Naive thymus-derived CD4-positive, alpha-beta T cell (primary cell): ENCODE data around the gene HAO2. TPM values are rescaled to one million over a fixed set of nuclear protein-coding genes. Genes with fewer than 3 reads are reported as not detected.

Experiments used
- ATAC-seq: fragments of 150-1000 bp; cut with Tn5 transposase; 2 replicates; pipeline ENCODE4 v1.10.0; 2021; ENCODE audit warnings: mild to moderate bottlenecking, moderate library complexity
- CTCF ChIA-PET: fragments of 350-600 bp; sonication (Branson Sonifier 250); formaldehyde crosslinking; loops from one replicate; lab custom pipeline; 2021; ENCODE audit warnings: antibody characterized with exemption; lab: Charles Lee
- POLR2A ChIA-PET: fragments of 350-600 bp; sonication (Branson Sonifier 250); formaldehyde crosslinking; loops from one replicate; lab custom pipeline; 2021; ENCODE audit warnings: antibody characterized with exemption, inconsistent platforms; lab: Charles Lee
- DNase-seq, 9 donors: peaks; one replicate each; pipeline versions ENCODE4 v3.0.0 to v3.0.0-alpha.2; 2020 to 2022; ENCODE audit warnings: mixed read lengths in 1 of 9
- H3K27ac ChIP-seq: one replicate; pipeline ENCODE4 v1.7.0; 2013; ENCODE audit warnings: mild to moderate bottlenecking, low read depth, low read length, moderate library complexity
- H3K27me3 ChIP-seq, 2 donors: one replicate each; pipeline ENCODE4 v1.7.0; 2013; ENCODE audit warnings: low read length in 2 of 2, mild to moderate bottlenecking in 2 of 2, moderate library complexity in 2 of 2; ENCODE audit not compliant: control insufficient read depth in 2 of 2, insufficient read depth in 2 of 2
- H3K36me3 ChIP-seq, 3 experiments: 1 replicate in 2 of 3; 2 replicates in 1 of 3; pipeline ENCODE4 v1.7.0; 2013; ENCODE audit warnings: low read length in 3 of 3, mild to moderate bottlenecking in 3 of 3, moderate library complexity in 1 of 3; ENCODE audit not compliant: insufficient read depth in 3 of 3, control insufficient read depth in 2 of 3
- H3K4me1 ChIP-seq, 2 donors: one replicate each; pipeline ENCODE4 v1.7.0; 2013; ENCODE audit warnings: low read length in 2 of 2, mild to moderate bottlenecking in 2 of 2, moderate library complexity in 1 of 2; ENCODE audit not compliant: control insufficient read depth in 2 of 2, insufficient read depth in 2 of 2
- H3K4me3 ChIP-seq: 2 replicates; pipeline ENCODE4 v1.7.0; 2013; ENCODE audit warnings: mild to moderate bottlenecking, low read length
- H3K9me3 ChIP-seq, 3 experiments: 1 replicate in 2 of 3; 2 replicates in 1 of 3; pipeline ENCODE4 v1.7.0; 2013; ENCODE audit warnings: low read length in 3 of 3; ENCODE audit not compliant: control insufficient read depth in 2 of 3
- H3K27ac Mint-ChIP-seq, 9 donors: one replicate each; pipeline ENCODE4 v1.8.0; 2020 to 2022; ENCODE audit warnings: mixed read lengths in 9 of 9, mild to moderate bottlenecking in 8 of 9, moderate library complexity in 5 of 9, inconsistent platforms in 2 of 9
- H3K27me3 Mint-ChIP-seq, 5 donors: one replicate each; pipeline ENCODE4 v1.8.0; 2021 to 2022; ENCODE audit warnings: mixed read lengths in 5 of 5, mild to moderate bottlenecking in 1 of 5
- H3K36me3 Mint-ChIP-seq, 5 donors: one replicate each; pipeline ENCODE4 v1.8.0; 2020 to 2022; ENCODE audit warnings: mixed read lengths in 5 of 5, mild to moderate bottlenecking in 3 of 5, inconsistent platforms in 1 of 5
- H3K4me1 Mint-ChIP-seq, 7 donors: one replicate each; pipeline ENCODE4 v1.8.0; 2020 to 2022; ENCODE audit warnings: mixed read lengths in 7 of 7, mild to moderate bottlenecking in 3 of 7, inconsistent platforms in 1 of 7
- H3K4me3 Mint-ChIP-seq, 10 donors: one replicate each; pipeline ENCODE4 v1.8.0; 2020 to 2022; ENCODE audit warnings: mild to moderate bottlenecking in 10 of 10, mixed read lengths in 10 of 10, moderate library complexity in 6 of 10, inconsistent platforms in 2 of 10
- H3K9me3 Mint-ChIP-seq, 11 donors: one replicate each; pipeline ENCODE4 v1.8.0; 2020 to 2022; ENCODE audit warnings: mixed read lengths in 11 of 11, mild to moderate bottlenecking in 4 of 11, inconsistent platforms in 1 of 11, moderate library complexity in 1 of 11
- intact Hi-C, 2 donors: fragments of 100-400 bp; cut with micrococcal nuclease; formaldehyde crosslinking; loops; one replicate each; pipeline ENCODE4 v1.15.1; 2023
- polyA plus RNA-seq, 2 donors: library from polyadenylated mRNA; unstranded; fragments of 300-500 nt; fragmentation: Illumina TruSeq; gene quantifications; one replicate each; pipeline ENCODE4 v1.2.3, GENCODE V29; 2021
- total RNA-seq, 6 experiments: library from RNA in 5 of 6; stranded (reverse) in 5 of 6; gene quantifications; 1 replicate in 5 of 6; 2 replicates in 1 of 6; pipeline ENCODE4 v1.2.3 and lab custom pipeline; 2021 to 2026

HAO2 gene
- total and polyA plus RNA-seq, 7 experiments from 2014 or later = not detected

GRCh38 chr1:119358636-119359035 lies 9.9 kb upstream of the HAO2 start:
- H3K36me3 Mint-ChIP-seq = peaks cover 0 to 8% (median 0%) of the 10 kb centered on the region in 5 donors
- Histone ChIP-seq H3K4me1 (no peaks in the 10 kb centered on the region), H3K27me3 (no peaks in the 10 kb centered on the region), H3K9me3 (no peaks in the 10 kb centered on the region), H3K36me3 (no peaks in the 10 kb centered on the region), H3K4me3 (no peak overlapping the region), H3K27ac (no peak overlapping the region)
- H3K9me3 Mint-ChIP-seq = peaks cover 0 to 15% (median 2%) of the 10 kb centered on the region in 11 donors
- H3K4me1 Mint-ChIP-seq = peaks cover 0 to 7% (median 0%) of the 10 kb centered on the region in 7 donors
- ChIA-PET CTCF (no interaction called here), POLR2A (no interaction called here)
- intact Hi-C loops = no loop called here
- no peak overlapping the region for H3K4me3 Mint-ChIP-seq
- no peak overlapping the region for H3K27ac Mint-ChIP-seq
- peaks cover 15 to 41% (median 33%) of the 10 kb centered on the region in 5 donors for H3K27me3 Mint-ChIP-seq
- ATAC-seq = no peak
- no peak for DNase-seq

- ATAC-seq = no peak
- H3K9me3 Mint-ChIP-seq = peaks cover 0 to 15% (median 2%) of the 10 kb centered on the region in 11 donors
- H3K27me3 Mint-ChIP-seq = peaks cover 17 to 46% (median 32%) of the 10 kb centered on the region in 5 donors
- H3K36me3 Mint-ChIP-seq = peaks cover 0 to 8% (median 0%) of the 10 kb centered on the region in 5 donors
- no peak overlapping the region for H3K4me3 Mint-ChIP-seq
- H3K27me3 ChIP-seq = no peaks in the 10 kb centered on the region
- no peaks in the 10 kb centered on the region for H3K4me1 ChIP-seq
- CTCF ChIA-PET = no interaction called here
- no peak for DNase-seq
- POLR2A ChIA-PET = no interaction called here
- no peaks in the 10 kb centered on the region for H3K4me1 Mint-ChIP-seq
- H3K36me3 ChIP-seq = no peaks in the 10 kb centered on the region
- no peak overlapping the region for H3K27ac ChIP-seq
- intact Hi-C loops = no loop called here
- no peaks in the 10 kb centered on the region for H3K9me3 ChIP-seq
- no peak overlapping the region for H3K27ac Mint-ChIP-seq
- H3K4me3 ChIP-seq = no peak overlapping the region
These were observed 8.9 kb upstream of the HAO2 start for GRCh38 chr1:119359730-119360129.

GRCh38 chr1:119361205-119361604 lies 7.4 kb upstream of the HAO2 start:
- H3K27me3 Mint-ChIP-seq = peaks cover 17 to 39% (median 22%) of the 10 kb centered on the region in 5 donors
- POLR2A ChIA-PET = no interaction called here
- CTCF ChIA-PET = no interaction called here
- no peaks in the 10 kb centered on the region for H3K4me1 Mint-ChIP-seq
- no peak for DNase-seq
- peaks cover 0 to 8% (median 0%) of the 10 kb centered on the region in 11 donors for H3K9me3 Mint-ChIP-seq
- no peak overlapping the region for H3K27ac Mint-ChIP-seq
- Histone ChIP-seq H3K9me3 (no peaks in the 10 kb centered on the region), H3K27ac (no peak overlapping the region), H3K4me1 (no peaks in the 10 kb centered on the region), H3K27me3 (no peaks in the 10 kb centered on the region), H3K4me3 (no peak overlapping the region), H3K36me3 (no peaks in the 10 kb centered on the region)
- peaks cover 0 to 4% (median 0%) of the 10 kb centered on the region in 5 donors for H3K36me3 Mint-ChIP-seq
- H3K4me3 Mint-ChIP-seq = no peak overlapping the region
- intact Hi-C loops = no loop called here
- ATAC-seq = no peak

- Histone ChIP-seq H3K36me3 (no peaks in the 10 kb centered on the region), H3K4me3 (no peak overlapping the region), H3K9me3 (no peaks in the 10 kb centered on the region), H3K4me1 (no peaks in the 10 kb centered on the region), H3K27me3 (no peaks in the 10 kb centered on the region), H3K27ac (no peak overlapping the region)
- Mint-ChIP-seq H3K4me3 (no peak overlapping the region), H3K36me3 (no peaks in the 10 kb centered on the region), H3K27ac (no peak overlapping the region), H3K27me3 (peaks cover 16 to 34% (median 22%) of the 10 kb centered on the region in 5 donors), H3K9me3 (peaks cover 0 to 2% (median 0%) of the 10 kb centered on the region in 11 donors), H3K4me1 (no peaks in the 10 kb centered on the region)
- CTCF ChIA-PET = no interaction called here
- no peak for ATAC-seq
- POLR2A ChIA-PET = no interaction called here
- no peak for DNase-seq
- intact Hi-C loops = no loop called here
These were observed 6.8 kb upstream of the HAO2 start for GRCh38 chr1:119361620-119362344.

- CTCF ChIA-PET = no interaction called here
- no peaks in the 10 kb centered on the region for H3K4me1 ChIP-seq
- no peak for DNase-seq
- no peak overlapping the region for H3K4me3 ChIP-seq
- no peak overlapping the region for H3K4me3 Mint-ChIP-seq
- H3K4me1 Mint-ChIP-seq = no peaks in the 10 kb centered on the region
- H3K9me3 Mint-ChIP-seq = peaks cover 0 to 1% (median 0%) of the 10 kb centered on the region in 11 donors
- no peak for ATAC-seq
- intact Hi-C loops = no loop called here
- H3K27me3 Mint-ChIP-seq = peaks cover 9 to 39% (median 21%) of the 10 kb centered on the region in 5 donors
- no peaks in the 10 kb centered on the region for H3K27me3 ChIP-seq
- POLR2A ChIA-PET = no interaction called here
- no peak overlapping the region for H3K27ac ChIP-seq
- H3K36me3 ChIP-seq = no peaks in the 10 kb centered on the region
- H3K36me3 Mint-ChIP-seq = no peaks in the 10 kb centered on the region
- no peaks in the 10 kb centered on the region for H3K9me3 ChIP-seq
- H3K27ac Mint-ChIP-seq = no peak overlapping the region
These were observed 5.4 kb upstream of the HAO2 start for GRCh38 chr1:119363162-119363561.

GRCh38 chr1:119364640-119365039 lies 3.9 kb upstream of the HAO2 start:
- no peak for ATAC-seq
- Histone ChIP-seq H3K4me3 (no peak overlapping the region), H3K9me3 (no peaks in the 10 kb centered on the region), H3K36me3 (no peaks in the 10 kb centered on the region), H3K27ac (no peak overlapping the region), H3K4me1 (no peaks in the 10 kb centered on the region), H3K27me3 (no peaks in the 10 kb centered on the region)
- Mint-ChIP-seq H3K4me3 (no peak overlapping the region), H3K9me3 (peaks cover 0 to 1% (median 0%) of the 10 kb centered on the region in 11 donors), H3K36me3 (no peaks in the 10 kb centered on the region), H3K4me1 (no peaks in the 10 kb centered on the region), H3K27ac (no peak overlapping the region), H3K27me3 (peaks cover 15 to 49% (median 18%) of the 10 kb centered on the region in 5 donors)
- POLR2A ChIA-PET = interaction anchor here (0.7 kb wide), 1 partner anchor 224 kb away, joined by 3 read pairs; the partner anchor contains the start of gene WARS2
- intact Hi-C loops = loop anchor here in 1 of 2 donors (5.0 kb wide), 1 partner anchor 1212 kb away; no protein-coding TSS in a partner anchor
- no peak for DNase-seq
- CTCF ChIA-PET = no interaction called here

- H3K4me1 ChIP-seq = no peaks in the 10 kb centered on the region
- no peak overlapping the region for H3K4me3 ChIP-seq
- no peaks in the 10 kb centered on the region for H3K9me3 ChIP-seq
- DNase-seq (no peak), ATAC-seq (no peak)
- Mint-ChIP-seq H3K4me1 (no peaks in the 10 kb centered on the region), H3K27me3 (peaks cover 9 to 39% (median 27%) of the 10 kb centered on the region in 5 donors), H3K4me3 (no peak overlapping the region), H3K27ac (no peak overlapping the region), H3K36me3 (no peaks in the 10 kb centered on the region), H3K9me3 (peaks cover 0 to 1% (median 0%) of the 10 kb centered on the region in 11 donors)
- H3K27ac ChIP-seq = no peak overlapping the region
- no peaks in the 10 kb centered on the region for H3K36me3 ChIP-seq
- CTCF ChIA-PET = no interaction called here
- intact Hi-C loops = loop anchor here in 1 of 2 donors (5.0 kb wide), 1 partner anchor 1214 kb away; no protein-coding TSS in a partner anchor
- H3K27me3 ChIP-seq = no peaks in the 10 kb centered on the region
- POLR2A ChIA-PET = no interaction called here
These were observed 2.2 kb upstream of the HAO2 start for GRCh38 chr1:119366424-119366823.
